Fibroblast of peridontal ligament (primary cell): ENCODE measurements around the gene SEC24A.
"Not testable (repeated sequence)": the region's sequence is repeated elsewhere in the genome, so short reads cannot be mapped to it uniquely, and the experiment has no call there.

Source experiments
- DNase-seq: peaks from one replicate; pipeline ENCODE4 v3.0.0-alpha.2; 2010; ENCODE audit errors: extremely low read depth

The SEC24A gene

DNA sequence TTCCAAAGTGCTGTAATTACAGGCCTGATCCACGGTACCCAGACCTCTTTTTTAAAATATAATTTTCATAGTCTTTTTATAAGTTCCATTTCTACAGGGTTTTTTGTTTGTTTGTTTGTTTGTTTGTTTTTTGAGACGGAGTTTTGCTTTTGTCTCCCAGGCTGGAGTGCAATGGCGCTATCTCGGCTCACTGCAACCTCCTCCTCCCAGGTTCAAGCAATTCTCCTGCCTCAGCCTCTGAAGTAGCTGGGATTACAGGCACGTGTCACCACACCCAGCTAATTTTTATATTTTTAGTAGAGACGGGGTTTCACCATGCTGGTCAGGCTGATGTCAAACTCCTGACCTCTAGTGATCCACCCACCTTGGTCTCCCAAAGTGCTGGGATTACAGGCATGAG is 2.1 kb downstream of the SEC24A start:
- not testable (repeated sequence) for DNase-seq

GRCh38 chr5:134651531-134651930 is 2.9 kb downstream of the SEC24A start:
- no peak for DNase-seq

DNA sequence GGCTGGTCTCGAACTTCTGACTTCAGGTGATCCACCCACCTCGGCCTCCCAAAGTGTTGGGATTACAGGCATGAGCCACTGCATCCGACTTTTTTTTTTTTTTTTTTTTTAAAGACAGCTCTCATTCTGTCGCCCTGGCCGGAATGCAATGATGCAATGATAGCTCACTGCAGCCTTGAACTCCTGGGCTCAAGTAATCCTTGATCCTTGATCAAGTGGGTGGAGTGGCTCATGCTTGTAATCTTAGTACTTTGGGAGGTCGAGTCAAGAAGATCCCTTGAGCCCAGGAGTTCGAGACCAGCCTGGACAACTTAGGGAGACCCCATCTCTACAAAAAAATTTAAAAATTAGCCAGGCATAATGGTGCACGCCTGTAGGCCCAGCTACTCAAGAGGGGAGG is 8.1 kb downstream of the SEC24A start:
- no peak for DNase-seq

DNA sequence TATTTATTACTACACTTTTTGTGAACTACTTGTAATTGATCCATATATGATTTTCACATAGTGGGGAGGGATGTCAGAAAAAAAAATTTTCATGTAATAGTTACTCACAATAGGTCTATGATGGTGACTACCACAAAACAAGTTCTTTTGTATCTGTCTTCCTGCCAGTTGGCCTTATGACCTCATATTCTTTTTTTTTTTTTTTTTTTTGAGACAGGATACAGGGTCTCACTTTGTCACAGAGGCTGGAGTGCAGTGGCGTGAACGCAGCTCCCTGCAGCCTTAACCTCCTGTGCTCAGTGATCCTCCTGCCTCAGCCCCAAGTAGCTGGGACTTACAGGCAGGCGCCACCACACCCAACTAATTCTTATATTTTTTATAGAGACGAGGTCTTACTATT is 10.9 kb downstream of the SEC24A start:
- no peak for DNase-seq

- no peak for DNase-seq
Measured at GRCh38 chr5:134659922-134660321, 11.3 kb downstream of the SEC24A start.

DNA sequence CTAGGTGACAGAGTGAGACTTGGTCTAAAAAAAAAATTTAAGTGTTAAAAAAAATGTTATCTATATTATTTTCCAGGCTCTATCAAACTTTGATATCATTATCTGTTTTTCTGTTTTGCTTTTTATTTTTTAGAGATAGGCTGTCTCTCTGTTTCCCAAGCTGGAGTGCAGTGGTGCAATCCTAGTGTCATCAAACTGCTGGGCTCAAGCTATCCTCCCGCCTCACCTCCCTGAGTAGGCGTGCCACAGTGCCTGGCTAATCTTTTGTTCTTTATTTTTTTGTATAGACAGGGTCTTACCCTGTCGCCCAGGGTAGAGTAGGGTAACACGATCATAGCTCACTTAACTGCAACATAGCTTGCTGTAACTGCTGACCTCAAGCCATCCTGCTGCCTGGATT is 14.4 kb downstream of the SEC24A start:
- no peak for DNase-seq

DNA sequence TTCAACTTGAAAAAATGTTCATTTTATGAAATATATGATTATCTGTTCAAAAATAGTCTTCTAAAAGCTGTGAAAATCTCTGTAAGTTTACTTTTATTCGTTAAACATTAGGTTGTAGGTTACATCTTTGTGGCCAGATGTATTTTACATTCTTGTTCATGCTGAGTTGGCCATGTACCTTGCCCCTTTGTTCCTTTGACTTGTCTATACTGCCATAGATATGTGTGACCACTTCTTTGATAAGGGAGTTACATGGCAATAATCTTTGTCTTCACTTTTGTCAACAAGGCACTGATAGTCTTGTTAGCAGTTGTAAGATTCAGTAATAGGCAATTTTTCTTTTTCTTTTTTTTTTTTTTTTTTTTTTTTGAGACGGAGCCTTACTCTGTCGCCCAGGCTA is 15.9 kb downstream of the SEC24A start:
- no peak for DNase-seq

GRCh38 chr5:134673546-134673945 is 25.0 kb downstream of the SEC24A start:
- peak; percentile 7 for DNase-seq

- not testable (repeated sequence) for DNase-seq
Measured at GRCh38 chr5:134677357-134677756, 28.8 kb downstream of the SEC24A start.

DNA sequence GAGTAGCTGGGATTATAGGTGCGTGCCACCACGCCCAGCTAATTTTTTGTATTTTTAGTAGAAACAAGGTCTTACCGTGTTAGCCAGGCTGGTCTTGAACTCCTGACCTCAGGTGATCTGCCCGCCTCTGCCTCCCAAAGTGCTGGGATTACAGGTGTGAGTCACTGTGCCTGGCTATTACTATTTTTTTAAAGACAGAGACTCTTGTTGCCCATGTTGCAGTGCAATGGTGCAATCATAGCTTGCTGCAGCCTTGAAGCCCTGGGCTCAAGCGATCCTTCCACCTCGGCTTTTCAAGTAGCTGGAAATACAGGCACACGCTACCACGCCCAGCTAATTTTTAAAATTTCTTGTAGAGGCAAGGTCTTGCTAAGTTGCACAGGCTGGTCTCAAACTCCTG is 41.6 kb downstream of the SEC24A start:
- DNase-seq, result not testable (repeated sequence)

DNA sequence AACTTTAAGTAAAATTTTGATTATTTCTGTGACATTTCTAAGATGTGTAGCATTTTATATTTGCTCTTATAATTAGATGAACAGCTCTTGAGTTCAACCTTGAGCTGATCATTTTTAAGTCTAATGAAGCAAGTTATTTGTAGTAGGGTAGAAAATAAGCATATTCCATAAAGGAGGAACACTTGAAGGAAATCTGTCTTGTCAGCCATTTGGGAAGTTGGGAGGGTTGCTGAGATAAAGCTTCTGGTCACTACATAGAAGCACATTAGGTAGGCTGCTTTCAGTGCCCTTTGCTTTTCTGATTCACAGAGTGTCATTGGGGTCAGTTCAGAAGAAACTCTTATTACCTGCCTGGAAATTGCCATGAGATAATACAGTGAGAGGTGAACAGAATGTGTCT is 44.1 kb downstream of the SEC24A start:
- DNase-seq, result no peak

- DNase-seq, result peak; percentile 46
Measured at GRCh38 chr5:134708301-134708700, 59.7 kb downstream of the SEC24A start.

DNA sequence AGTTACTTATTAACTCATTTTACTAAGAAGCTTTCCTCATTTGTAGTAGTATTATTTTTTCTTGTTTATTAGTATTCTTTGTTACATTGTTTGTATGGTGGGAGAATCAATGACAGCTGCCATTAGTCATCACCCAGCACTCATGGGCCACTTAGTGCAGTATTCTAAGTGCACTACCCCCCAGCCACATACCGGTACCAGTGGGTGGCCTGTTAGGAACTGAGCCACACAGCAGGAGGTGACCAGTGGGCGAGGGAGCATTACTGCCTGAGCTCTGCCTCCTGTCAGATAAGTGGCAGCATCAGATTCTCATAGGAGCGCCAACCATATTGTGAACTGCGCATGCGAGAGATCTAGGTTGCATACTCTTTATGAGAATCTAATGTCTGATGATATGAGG is 65.5 kb downstream of the SEC24A start:
- DNase-seq, result no peak

GRCh38 chr5:134714541-134714940 is 66.0 kb downstream of the SEC24A start:
- no peak for DNase-seq

- DNase-seq, result not testable (repeated sequence)
Measured at GRCh38 chr5:134715466-134715865, 66.9 kb downstream of the SEC24A start.

GRCh38 chr5:134724872-134725271 is 76.3 kb downstream of the SEC24A start:
- DNase-seq, result no peak

GRCh38 chr5:134732819-134733218 is 84.2 kb downstream of the SEC24A start:
- DNase-seq, result no peak

- DNase-seq, result no peak
Measured at GRCh38 chr5:134735243-134735642, 86.7 kb downstream of the SEC24A start.

GRCh38 chr5:134736173-134736812 is 87.7 kb downstream of the SEC24A start:
- DNase-seq, result no peak

- peak; percentile 96 for DNase-seq
Measured at GRCh38 chr5:134738133-134738962, 89.8 kb downstream of the SEC24A start, which contains the start of gene CAMLG. Gene CAMLG (plus strand): TSS chr5:134738548. CDS start chr5:134738621, 73 bp downstream.

GRCh38 chr5:134738963-134739661 is 90.5 kb downstream of the SEC24A start:
- peak; percentile 41 for DNase-seq

DNA sequence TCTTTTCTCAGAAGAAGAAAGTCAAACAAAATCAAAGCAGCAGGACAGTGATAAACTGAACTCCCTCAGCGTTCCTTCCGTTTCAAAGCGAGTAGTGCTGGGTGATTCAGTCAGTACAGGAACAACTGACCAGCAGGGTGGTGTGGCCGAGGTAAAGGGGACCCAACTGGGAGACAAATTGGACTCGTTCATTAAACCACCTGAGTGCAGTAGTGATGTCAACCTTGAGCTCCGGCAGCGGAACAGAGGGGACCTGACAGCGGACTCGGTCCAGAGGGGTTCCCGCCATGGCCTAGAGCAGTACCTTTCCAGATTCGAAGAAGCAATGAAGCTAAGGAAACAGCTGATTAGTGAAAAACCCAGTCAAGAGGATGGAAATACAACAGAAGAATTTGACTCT is 92.5 kb downstream of the SEC24A start:
- DNase-seq, result no peak

DNA sequence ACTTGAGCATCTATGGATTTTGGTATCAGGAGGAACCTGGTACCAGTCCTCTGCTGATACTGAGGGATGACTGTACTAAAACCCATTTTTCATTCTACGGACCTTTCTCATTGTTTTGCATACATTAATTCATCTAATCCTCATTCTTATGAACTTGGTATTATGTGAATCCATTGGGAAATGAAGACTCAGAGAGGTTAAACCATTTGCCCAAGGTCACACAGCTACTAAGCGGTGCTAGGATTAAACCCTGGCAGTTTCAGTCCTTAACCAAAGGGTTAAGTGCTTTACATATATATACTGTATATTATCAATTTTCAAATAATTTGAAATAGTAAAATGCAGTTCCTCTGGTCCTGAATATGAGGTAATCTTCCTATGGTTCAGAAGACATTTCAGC is 93.5 kb downstream of the SEC24A start:
- DNase-seq, result no peak
